Cardiac septum (tissue), 1 donor: Measurements from ENCODE around the gene GSAP. TPM values are rescaled to one million over a fixed set of nuclear protein-coding genes. Genes with fewer than 3 reads are reported as not detected.

Experiments used
- DNase-seq: peaks from one replicate; pipeline ENCODE4 v3.0.0-alpha.2; 2020; ENCODE audit warnings: low spot score
- intact Hi-C: fragments of 100-400 bp; cut with DNase I; formaldehyde crosslinking; loops from one replicate; pipeline ENCODE4 v1.14.0; 2022
- total RNA-seq: library from RNA; stranded (reverse); fragmentation: NEBNext Ultra II Directional; extraction: Animal tissue kit (Norgen Biotek cat#: 25700); gene quantifications from one replicate; pipeline ENCODE4 v1.2.1, GENCODE V29; 2021
- donor health status: DM: no; HTN: no; CAD: no.

GSAP gene
- total RNA-seq, 1 donor from 2014 or later = 7.2 TPM

DNA sequence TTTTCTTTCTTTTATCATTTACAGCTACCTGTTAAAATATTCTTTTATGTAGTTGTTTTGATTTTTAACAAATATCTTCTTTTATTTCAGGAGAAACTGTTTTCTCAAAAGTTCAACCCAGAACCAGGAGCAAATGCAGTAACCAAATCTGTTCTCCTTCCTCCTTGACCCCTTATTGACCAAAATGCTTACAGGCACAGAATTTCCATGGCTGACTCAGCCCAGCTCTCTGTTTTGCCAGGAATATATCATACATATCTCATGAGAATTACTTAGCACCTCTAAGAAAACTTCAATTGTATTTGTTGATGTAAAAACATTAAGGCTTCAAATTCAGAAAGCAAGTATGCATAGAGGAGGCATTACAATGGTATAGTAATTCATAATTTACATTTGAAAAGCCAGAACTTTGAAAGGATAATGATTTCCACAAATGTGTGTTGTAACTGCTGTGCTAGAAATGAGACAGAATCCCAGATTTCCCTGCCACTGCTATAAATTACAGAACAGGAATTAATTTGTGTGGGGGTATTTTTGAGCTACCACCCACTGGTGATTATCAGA lies 2.2 kb downstream of the GSAP start:
- DNase-seq = no peak
- intact Hi-C loops = no loop called here

DNA sequence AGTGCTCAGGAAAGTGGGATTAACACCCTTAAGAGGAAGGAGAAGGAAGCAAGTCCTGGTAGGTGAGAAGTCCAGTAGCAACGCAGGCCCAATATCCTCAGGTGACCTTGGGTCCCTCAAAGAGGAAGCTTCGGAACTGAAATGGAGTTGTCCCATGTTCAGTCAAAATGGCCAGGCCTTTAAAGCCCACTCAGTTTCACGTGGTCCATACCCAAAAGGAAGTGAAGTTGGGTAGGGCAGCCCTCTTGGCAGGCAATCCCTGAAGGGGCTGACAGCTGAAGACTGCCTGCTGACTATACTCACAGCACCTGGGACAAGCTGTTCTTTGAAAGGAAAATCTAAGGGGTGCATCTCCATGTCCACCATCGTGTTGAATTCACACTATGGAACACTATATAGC lies 3.0 kb downstream of the GSAP start:
- no peak for DNase-seq
- intact Hi-C loops = no loop called here

DNA sequence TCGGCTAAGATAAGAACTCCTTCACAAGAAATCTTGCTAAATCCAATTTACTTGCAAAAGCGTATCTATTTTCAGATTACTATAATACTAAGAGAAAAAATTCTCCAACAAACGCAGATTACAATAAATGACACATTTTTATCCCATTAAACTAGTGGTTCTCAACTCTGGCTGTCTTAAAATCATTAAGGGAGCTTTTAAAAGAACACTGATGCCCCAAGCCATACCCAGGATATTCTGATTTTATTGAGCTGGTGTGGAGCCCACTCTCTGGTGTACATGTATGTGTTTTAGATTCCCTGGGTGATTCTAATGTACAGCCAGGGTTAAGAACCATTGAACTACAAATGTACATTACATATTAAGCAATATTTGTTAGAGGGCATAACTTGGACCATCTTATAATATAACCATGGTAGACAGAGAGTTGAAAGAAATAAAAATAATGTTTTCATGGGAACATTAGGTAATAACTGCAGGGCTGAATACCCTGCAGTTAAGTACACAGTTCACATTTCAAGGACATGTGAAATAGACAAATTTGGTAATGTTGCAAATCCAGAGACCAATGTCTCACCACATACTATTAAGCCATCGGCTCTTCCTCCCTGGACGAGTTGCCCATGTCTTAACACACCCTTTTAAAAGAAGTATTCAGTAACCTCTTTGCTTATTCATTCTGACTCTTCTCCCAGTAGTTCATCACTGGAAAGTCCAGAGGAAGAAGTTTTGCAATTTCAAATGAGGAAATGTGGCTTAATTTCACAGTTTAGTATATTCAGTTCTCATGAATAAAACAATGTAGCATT lies 6.2 kb downstream of the GSAP start:
- no peak for DNase-seq
- intact Hi-C loops = no loop called here

DNA sequence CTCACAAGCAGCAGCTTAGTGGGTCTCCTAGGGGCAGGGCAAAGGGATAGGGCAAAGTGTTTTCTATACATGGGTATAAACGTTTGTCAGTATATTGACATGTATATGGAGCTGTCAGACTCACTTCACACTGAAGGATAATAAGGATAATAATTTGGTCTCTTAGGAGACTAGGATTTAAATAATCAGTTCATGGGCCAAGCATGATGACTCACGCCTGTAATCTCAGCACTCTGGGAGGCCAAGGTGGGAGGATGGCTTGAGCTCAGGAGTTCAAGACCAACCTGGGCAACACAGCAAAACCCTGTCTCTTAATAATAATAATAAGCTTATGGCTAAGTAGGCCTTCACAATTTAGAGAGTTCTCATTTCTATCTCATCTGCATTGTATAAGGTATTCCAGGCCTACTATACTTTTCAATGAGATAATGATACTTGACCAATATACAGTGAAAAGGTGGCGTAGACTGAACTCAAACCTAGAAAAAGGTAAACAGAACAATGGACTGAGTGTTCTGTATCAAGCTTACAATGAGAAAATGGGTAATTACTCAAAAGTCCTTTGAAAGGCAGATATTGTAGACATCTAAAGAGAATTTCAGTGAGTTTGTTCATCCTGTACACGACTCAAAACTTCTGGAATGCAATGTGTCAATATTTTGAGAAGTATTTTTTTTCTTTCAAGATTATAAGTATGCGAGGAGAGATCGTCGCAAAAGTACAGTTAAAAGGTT lies 7.0 kb downstream of the GSAP start:
- intact Hi-C loops = no loop called here
- no peak for DNase-seq

DNA sequence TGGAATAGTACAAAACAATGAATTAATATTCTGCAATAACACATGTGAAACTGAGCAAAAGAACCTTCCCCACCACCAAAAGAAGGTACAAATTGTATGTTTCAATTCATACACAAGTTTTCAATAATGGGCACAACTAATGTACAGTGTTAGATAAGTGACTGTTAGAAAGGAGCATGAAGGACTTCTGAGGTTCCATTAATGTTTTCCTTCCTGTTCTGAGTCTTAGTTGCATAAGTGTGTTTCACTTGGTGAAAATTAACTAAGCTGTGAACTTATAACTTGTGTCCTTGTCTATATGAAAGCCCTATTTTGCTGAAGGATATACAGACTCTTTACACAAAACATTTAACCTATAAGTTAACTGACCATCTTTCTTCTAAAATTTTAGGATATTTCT lies 8.2 kb downstream of the GSAP start:
- intact Hi-C loops = no loop called here
- no peak for DNase-seq

DNA sequence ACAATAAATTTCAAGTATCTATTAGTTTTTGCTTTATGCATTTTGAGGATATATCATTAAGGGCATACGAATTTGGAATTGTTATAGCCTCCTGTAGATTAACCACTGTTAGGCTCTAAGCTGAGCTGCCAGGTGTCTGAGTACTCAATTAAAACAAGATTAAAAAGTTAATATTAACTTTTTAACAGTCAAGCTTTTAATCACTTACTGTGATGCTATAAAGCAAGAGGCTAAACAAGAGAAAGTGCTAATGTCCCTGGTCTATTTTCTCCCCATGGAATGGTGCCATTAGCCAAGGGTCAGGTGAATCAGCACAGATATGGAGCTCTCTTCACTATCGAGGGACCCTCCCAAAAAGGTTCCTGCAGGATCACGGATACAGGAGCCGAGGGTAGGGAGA lies 9.7 kb downstream of the GSAP start:
- DNase-seq = no peak
- intact Hi-C loops = no loop called here

DNA sequence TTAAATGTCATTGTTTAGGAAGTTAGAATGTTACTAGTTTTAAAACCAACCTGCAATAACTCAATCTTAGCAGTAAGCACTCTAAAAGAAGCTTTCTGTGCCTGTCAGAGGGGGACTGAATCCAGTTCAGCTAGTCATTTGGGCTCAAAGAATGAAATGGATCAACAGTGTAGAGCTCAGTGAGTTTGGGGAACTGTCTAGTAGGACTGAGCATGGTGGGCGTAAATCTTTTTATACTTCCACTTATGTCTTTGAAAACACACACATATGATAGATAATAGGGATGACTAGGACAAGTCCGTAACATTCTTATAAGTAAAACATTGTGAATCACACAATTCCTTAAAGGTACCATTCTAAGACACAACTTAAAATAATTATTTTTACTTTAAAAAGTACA lies 11.5 kb downstream of the GSAP start:
- intact Hi-C loops = no loop called here
- DNase-seq = no peak

DNA sequence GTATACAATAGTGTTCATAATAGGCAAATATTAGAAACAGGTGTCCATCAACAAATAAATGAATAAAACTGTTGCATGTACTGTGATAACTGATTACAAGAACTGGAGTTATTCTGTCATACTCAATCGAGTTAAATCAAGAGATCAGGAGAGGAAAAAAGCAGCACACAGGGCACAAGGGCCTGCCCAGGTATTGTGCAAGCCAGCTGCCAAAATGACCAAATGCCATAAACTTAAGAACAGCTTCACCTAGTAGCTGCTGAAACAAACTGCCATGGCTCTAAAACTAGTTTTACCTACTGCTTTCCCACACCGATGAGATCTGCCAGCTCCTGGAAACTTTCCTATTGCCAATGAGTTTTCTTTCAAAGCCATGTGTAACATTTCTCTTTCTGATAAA lies 12.2 kb downstream of the GSAP start:
- DNase-seq = no peak
- intact Hi-C loops = no loop called here

DNA sequence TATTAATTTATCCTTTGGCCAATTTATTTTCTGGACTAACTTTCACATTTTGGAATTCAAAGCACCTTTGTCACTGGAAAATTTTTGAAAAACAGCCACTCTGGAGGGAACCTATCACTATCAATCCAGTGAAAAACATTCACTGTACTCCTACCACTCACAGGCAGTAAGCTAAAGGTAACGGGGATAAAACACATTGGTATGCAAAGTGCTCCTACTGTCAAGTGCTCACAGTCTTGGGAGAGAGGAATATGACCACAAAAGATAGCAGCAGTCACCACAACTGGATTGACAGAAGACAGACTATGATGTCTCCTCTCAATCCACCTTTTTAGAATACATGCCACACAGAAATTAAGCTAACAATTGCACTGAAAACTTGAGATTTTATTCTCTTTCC lies 13.3 kb downstream of the GSAP start:
- intact Hi-C loops = no loop called here
- DNase-seq = no peak

DNA sequence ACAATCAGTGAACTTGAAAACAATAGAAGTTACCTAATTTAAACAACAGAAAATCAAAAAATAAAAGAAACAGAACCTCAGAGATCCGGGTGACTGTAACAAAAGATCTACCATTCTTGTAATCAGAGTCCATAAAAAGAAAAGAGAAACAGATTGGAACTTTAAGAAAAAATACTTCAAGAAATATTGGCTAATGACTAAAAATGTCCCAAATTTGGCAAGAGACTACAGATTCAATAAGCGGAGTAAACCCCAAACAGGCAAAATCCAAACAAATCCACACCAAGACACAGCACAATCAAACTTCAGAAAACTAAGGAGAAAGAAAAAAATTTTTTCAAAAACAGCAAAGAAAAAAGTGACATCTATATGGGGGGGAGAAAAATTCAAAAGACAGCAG lies 15.1 kb downstream of the GSAP start:
- no peak for DNase-seq
- intact Hi-C loops = no loop called here

DNA sequence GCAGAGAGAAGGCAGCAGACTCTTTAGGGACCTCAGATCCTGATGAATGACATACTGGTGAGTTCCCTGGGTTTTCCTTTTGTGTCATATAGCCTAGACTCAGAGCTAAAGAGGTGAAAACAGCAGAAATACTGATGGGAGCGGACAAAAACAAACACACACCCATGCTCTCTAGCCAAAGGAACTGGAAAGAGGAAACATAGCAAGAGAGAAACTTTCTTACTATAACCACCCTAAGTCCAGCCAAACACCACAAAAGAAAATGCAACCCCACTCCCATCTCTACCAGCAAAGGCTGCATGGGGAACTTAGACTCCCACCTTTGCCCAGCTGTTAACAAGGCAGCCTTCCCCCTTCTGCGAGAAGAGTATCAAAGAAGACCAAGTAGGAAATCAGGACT lies 16.3 kb downstream of the GSAP start:
- intact Hi-C loops = no loop called here
- no peak for DNase-seq

DNA sequence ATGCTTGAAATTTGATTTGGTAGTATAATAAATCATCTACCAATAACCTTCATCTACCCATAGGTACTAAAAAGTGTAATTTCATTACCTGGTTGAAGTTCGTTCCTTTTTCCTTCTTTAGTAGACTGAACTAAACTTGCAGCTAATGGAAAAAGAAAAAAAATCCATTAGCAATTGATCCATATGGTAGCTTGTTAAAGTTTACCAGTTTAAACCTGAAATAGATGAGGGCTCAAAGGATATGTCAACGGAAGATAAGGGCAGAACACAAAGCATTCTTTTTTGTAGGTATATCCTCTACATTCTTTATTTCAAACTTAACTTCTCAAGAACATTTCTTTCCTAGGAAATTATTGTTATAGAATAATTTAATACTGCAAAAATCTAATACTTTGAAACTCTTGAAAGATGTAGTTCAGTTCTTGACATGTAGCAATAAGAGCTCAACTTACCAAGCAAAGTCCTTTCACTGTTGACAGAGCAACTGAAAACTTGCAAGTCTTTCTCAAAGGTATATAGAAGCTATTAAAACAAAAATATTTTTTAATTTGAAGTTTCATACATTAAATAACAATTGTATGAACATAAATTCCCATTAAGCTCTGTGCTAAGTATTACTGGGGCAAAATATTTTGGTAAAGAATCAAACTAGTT lies 19.1 kb downstream of the GSAP start:
- no peak for DNase-seq
- intact Hi-C loops = no loop called here

DNA sequence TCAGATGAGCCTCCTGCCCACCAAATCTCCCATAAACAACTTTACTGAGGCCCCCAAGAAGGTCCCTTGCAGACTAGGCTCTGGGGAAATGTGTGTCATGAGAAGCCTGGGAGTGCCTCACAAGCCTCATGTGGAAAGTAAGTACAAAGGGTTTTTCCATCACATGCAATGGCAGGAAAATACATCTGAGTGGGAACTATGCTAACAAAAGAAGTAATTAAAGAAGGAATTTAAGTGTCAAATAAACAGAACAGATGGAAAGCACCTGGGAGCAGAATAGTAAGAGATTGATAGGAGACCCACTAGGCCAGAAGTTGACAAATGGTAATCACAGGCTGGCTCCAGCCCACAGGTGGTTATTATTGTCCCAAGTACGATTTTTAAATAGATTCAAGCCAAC lies 20.5 kb downstream of the GSAP start:
- DNase-seq = no peak
- intact Hi-C loops = no loop called here

DNA sequence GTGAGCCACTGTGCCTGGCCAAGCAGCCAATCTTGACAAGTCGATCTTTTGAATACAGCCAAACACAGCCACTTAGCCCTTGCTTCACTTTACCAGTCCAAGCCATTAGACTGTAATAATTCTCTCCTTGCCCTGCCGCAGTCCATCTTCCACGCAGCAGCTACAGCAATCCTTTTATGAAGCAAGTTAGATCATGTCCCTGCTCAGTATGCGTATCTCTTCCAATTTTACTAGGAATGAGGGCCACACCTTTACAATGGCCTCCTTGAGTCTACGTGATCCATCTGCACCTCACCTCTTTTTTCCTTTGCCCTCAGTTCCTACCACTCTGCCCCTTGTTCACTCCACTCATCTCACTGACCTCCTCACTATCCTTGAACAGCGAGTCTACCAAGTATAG lies 22.2 kb downstream of the GSAP start:
- intact Hi-C loops = no loop called here
- no peak for DNase-seq

DNA sequence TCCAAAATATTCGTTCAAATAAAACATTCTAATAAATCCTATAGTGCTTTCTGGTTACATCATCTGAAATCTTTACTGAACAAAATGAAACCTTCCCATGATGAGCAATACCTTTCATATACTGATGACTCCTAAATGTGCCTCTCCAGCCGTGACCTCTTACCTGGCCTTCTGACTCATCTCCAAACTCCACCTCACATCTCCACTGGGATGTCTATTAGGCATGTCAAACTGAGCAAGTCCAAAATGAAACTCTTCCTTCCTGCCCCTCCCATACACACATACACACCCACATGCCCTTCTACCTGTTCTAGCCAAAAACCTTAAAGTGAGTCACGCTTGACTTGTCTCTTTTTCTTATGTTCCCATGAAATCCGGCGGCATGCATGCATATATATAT lies 22.9 kb downstream of the GSAP start:
- intact Hi-C loops = no loop called here

DNA sequence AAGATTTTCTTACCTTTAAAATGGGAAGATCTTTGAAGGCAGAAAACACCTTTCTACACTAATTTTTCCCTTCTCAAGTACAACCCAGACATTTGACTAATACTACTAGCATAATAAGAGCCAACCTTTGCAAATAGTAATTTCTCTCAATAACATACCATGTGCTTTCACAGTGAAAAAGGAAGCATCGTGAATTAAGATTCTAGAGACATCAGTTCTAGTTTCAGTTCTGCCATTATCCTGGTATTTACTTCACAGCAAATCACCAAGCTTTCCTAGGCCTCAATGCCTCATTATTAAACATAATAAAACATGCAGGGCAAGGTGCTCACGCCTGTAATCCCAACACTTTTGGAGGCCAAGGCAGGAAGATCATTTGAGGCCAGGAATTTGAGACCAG lies 24.9 kb downstream of the GSAP start:
- intact Hi-C loops = no loop called here
- no peak for DNase-seq

More for the DNA sequence above, 22.9 kb downstream of the GSAP start:
- no peak for DNase-seq

DNA sequence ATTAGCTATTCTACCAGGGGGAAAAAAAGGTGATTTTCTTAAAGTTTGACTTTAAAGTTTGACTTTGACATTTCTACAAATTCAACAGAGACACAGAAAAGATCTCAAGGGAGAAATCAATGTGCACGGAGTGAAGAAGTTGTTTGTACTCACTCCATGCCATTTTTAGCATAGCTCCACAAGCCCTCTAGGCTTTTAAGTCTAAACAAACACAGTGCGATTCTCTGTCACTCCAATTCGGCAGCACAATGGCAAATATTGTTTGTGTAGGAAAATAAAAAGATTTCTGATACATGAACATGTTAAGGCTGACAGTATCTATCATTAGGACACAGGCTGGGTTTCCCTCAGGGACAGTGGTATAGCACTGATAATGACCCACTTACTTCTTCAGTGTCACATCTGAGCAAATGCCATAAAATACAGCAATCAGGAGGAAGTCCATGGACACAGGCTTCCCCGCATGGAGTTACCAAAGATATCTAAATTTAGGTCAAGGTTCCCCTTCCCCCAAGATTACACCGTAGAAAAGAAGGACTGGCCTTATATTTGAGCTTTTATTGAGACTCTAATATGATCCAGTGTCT lies 28.0 kb downstream of the GSAP start:
- intact Hi-C loops = no loop called here

DNA sequence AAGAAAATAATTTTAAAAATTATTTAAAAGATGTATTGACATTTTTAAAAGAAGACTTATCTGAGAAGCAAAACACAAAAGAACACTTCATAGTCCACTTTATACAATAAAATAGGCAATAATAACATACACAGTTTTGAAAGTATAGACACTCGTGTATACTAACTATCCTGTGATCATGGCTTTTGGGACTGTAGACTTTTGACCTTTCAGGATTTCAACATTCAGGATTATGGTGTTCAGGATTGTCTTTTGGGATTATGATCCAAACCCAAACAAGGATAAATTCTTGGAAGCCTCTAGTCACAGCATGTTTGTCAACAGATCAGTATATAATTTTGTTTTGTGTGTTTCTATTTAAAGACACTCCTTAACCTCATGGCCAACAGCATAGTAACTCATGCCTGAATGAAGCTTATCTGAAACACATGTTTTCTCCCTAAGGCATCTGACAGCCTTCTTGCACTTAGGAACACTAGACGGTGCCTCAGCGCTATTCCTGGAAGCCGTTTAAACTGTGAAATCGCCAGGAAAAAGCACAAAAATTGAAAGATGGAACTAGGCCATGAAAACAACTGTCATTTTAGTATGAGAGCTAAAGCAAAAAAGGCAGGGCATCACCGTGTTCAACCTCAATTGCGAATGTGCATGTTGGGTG lies 29.9 kb downstream of the GSAP start:
- intact Hi-C loops = no loop called here
- DNase-seq = no peak

More for the DNA sequence above, 28.0 kb downstream of the GSAP start:
- no peak for DNase-seq

DNA sequence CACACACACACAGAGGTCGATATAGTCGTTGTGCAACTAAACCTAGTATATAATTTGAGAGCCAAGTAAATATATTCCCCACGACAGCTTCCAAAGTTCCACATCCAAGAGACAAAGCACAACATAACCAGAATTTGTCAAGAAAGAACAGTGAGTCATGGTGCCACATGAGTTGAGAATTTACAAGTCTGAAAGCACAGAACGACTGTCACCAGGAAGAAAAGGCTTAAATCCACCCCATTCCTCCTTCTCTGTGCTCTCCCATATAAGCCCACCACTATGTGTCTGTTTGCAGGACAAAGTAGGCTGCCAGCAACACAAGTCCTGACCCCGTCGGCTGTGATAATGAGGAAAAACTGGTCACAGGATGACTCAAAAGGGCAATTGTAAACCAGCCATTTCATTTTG lies 32.8 kb downstream of the GSAP start:
- DNase-seq = no peak

DNA sequence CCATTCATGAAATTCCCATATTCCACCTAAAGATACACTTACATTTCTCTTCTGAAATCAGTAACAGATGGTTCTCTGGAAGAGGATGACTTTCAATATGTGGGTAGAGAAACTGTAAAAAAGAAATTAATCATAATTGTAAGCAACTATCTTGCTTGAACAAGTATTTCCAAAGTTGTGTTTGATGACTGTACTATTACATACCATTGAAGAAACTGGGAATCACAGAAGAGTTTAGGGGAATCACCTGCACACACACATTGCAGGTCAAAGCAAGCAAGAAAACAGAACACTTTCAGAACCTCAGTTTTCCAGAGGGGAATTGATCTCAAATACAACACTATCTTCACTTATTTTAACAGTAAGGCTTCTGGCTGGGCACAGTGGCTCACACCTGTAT lies 33.6 kb downstream of the GSAP start:
- no peak for DNase-seq
- intact Hi-C loops = no loop called here

More for the DNA sequence above, 32.8 kb downstream of the GSAP start:
- intact Hi-C loops = no loop called here
